PFSK-1 (cell line): Measurements from ENCODE around the gene PCNT.

Experiments used
- FOXP2 ChIP-seq: optimal IDR thresholded peaks from 2 replicates; pipeline ENCODE3; 2011; ENCODE audit warnings: borderline replicate concordance, control low read depth, inconsistent platforms; ENCODE audit not compliant: insufficient read depth; ENCODE audit errors: extremely low read length, extremely low read depth
- POLR2AphosphoS5 ChIP-seq: IDR thresholded peaks from 2 replicates; pipeline ENCODE4 v1.6.1; 2012; ENCODE audit warnings: low read depth, mild to moderate bottlenecking, control low read depth, low read length, moderate library complexity
- SIN3A ChIP-seq: IDR thresholded peaks from 2 replicates; pipeline ENCODE4 v1.6.1; 2012; ENCODE audit warnings: mild to moderate bottlenecking, low read length, moderate library complexity, borderline replicate concordance; ENCODE audit not compliant: insufficient read depth
- TAF1 ChIP-seq: IDR thresholded peaks from 2 replicates; pipeline ENCODE4 v1.6.1; 2012; ENCODE audit warnings: low read length, control low read depth, borderline replicate concordance; ENCODE audit not compliant: insufficient read depth
- TF ChIP-seq, protein P1 (sequence below), 2 experiments: IDR thresholded peaks; 2 replicates each; pipeline versions ENCODE4 v1.6.1 to v1.8.0; 2011 to 2012; ENCODE audit warnings: low read depth in 2 of 2, low read length in 2 of 2, control low read depth in 1 of 2, inconsistent platforms in 1 of 2, mild to moderate bottlenecking in 1 of 2, moderate library complexity in 1 of 2; ENCODE audit not compliant: insufficient read depth in 1 of 2

The PCNT gene

DNA sequence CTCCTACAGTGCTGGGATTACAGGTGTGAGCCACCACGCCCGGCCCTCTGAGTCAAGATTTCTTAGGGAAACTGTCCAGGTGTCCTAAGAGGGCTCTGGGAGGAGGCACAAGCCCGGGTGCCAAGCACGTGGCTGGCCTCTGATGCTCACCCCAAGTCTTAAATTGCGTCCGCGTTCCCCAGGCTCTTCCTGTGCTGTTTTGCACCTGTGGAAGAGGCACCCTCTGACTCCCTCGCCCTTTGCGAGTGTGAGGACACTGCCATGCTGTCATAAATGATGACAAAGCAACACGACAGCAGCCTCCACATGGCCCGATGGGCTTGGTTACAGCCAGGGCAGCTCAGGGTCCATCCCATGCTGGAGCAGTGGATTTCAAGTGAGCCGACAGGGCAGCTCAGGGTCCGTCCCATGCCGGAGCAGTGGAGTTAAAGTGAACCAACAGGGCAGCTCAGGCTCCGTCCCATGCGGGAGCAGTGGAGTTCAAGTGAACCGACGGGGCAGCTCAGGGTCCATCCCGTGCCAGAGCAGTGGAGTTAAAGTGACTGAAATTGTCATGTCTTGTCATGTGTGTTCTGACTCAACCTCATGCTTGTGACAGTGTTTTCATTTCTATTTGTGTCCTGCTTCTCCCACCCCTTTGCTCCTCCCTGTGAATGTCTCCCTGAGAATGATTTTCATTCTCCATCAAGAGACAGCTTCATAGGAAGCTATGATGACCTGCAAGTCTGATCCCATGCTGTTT lies 33.9 kb downstream of the PCNT start:
- TF ChIP-seq TAF1 (no peak), POLR2AphosphoS5 (no peak), SIN3A (no peak), FOXP2 (no peak)
- TF ChIP-seq, protein P1, sequence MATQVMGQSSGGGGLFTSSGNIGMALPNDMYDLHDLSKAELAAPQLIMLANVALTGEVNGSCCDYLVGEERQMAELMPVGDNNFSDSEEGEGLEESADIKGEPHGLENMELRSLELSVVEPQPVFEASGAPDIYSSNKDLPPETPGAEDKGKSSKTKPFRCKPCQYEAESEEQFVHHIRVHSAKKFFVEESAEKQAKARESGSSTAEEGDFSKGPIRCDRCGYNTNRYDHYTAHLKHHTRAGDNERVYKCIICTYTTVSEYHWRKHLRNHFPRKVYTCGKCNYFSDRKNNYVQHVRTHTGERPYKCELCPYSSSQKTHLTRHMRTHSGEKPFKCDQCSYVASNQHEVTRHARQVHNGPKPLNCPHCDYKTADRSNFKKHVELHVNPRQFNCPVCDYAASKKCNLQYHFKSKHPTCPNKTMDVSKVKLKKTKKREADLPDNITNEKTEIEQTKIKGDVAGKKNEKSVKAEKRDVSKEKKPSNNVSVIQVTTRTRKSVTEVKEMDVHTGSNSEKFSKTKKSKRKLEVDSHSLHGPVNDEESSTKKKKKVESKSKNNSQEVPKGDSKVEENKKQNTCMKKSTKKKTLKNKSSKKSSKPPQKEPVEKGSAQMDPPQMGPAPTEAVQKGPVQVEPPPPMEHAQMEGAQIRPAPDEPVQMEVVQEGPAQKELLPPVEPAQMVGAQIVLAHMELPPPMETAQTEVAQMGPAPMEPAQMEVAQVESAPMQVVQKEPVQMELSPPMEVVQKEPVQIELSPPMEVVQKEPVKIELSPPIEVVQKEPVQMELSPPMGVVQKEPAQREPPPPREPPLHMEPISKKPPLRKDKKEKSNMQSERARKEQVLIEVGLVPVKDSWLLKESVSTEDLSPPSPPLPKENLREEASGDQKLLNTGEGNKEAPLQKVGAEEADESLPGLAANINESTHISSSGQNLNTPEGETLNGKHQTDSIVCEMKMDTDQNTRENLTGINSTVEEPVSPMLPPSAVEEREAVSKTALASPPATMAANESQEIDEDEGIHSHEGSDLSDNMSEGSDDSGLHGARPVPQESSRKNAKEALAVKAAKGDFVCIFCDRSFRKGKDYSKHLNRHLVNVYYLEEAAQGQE (IDR thresholded peaks at IDR 0.05; ENCODE audit: insufficient read depth in 1 of 2, low read depth in 2 of 2, low read length in 2 of 2) = no peak

DNA sequence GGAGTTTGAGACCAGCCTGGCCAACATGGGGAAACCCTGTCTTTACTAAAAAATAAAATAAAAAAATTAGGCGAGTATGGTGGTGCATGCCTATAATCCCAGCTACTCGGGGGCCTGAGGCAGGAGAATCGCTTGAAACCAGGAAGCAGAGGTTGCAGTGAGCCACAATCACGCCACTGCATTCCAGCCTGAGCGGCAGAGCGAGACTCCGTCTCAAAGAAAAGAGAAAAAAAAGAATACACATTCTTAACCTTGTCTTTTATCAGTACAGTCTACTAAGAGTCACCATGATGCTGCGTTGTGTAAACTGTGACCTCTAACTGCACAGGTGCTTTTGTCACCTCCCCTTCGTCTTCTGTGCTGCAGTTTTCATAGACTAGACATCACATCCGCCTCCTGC lies 37.2 kb downstream of the PCNT start:
- TF ChIP-seq FOXP2 (no peak), TAF1 (no peak), POLR2AphosphoS5 (no peak), SIN3A (no peak)
- TF ChIP-seq, protein P1 (IDR thresholded peaks at IDR 0.05; ENCODE audit: insufficient read depth in 1 of 2, low read depth in 2 of 2, low read length in 2 of 2) = no peak

DNA sequence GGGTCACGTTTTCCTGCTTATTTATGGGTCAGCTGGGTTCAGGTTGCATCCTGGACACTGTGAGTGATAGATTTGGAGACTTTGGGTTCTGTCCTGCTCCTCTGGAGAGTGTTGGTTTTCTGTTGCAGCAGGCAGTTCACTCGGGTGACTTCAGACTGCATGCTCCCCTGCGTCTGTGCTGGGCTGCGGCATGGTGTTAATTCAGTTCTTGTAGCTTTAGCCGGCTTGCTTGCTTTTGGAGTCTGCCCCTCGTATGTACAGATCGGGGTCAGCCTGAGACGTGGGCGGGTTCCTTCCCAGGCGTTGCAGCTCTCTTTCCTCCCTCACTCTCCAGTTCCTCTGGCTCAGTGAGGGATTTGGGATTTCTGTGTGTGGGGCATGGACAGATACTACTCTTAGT lies 38.0 kb downstream of the PCNT start:
- TF ChIP-seq, protein P1 (IDR thresholded peaks at IDR 0.05; ENCODE audit: insufficient read depth in 1 of 2, low read depth in 2 of 2, low read length in 2 of 2) = no peak
- TF ChIP-seq TAF1 = no peak
- TF ChIP-seq SIN3A = no peak
- TF ChIP-seq POLR2AphosphoS5 = no peak
- TF ChIP-seq FOXP2 = no peak

DNA sequence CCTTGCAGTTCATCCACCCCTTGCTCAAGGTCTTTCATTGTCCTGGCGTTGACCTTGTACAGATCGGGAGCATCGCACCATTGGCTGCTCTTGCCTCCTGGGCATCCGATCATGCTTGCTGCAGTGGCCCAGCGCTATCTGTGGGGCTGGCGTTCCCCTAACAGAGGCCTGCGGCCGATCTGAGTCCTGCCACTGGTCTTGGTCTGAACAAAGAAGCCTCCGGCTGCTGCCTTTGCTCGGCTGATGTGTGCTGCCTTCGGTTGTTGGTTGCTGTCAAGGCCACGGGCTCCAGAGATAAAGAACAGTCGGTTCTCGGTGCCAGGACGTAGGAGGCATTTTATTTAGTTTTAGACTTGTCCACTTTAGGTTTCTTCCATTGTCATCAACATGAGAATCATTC lies 39.0 kb downstream of the PCNT start:
- TF ChIP-seq, protein P1 (IDR thresholded peaks at IDR 0.05; ENCODE audit: insufficient read depth in 1 of 2, low read depth in 2 of 2, low read length in 2 of 2) = no peak
- TF ChIP-seq POLR2AphosphoS5 (no peak), FOXP2 (no peak), TAF1 (no peak), SIN3A (no peak)

DNA sequence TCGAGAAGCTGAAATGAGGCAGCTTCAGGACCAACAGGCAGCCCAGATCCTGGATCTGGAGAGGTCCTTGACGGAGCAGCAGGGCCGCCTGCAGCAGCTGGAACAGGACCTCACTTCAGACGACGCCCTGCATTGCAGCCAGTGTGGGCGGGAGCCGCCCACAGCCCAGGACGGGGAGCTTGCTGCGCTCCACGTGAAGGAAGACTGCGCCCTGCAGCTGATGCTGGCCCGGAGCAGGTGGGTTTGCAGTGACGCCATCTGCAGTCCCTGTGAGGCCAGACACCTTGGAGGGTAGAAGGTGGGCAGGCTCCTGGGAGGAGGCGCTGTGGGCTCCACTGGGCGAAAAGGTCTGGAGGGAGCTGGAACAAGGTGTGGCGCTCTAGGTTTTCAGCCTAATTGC lies 39.7 kb downstream of the PCNT start:
- no peak for TF ChIP-seq POLR2AphosphoS5
- TF ChIP-seq, protein P1 (IDR thresholded peaks at IDR 0.05; ENCODE audit: insufficient read depth in 1 of 2, low read depth in 2 of 2, low read length in 2 of 2) = no peak
- TF ChIP-seq TAF1 = no peak
- no peak for TF ChIP-seq FOXP2
- TF ChIP-seq SIN3A = no peak
